Stimulated activated CD4-positive, alpha-beta T cell treated with anti-CD3 and anti-CD28 coated beads, Interleukin-1b, Interleukin-23, amount 100 ng/mL, for 48 hours (primary cell): ENCODE results near the gene CTDNEP1.
A peak's percentile ranks its signal among the peaks of the same experiment; 100 is the strongest.

ENCODE experiments used
- DNase-seq: peaks from one replicate; pipeline ENCODE4 v3.0.0-alpha.2; 2020

The CTDNEP1 gene

GRCh38 chr17:7226721-7227710 lies 24.5 kb downstream of the CTDNEP1 start:
- DNase-seq = no peak

GRCh38 chr17:7225711-7226331 lies 25.7 kb downstream of the CTDNEP1 start:
- no peak for DNase-seq

- no peak for DNase-seq
Measured at GRCh38 chr17:7224661-7225111, 26.8 kb downstream of the CTDNEP1 start.

GRCh38 chr17:7224110-7224509 lies 27.4 kb downstream of the CTDNEP1 start:
- no peak for DNase-seq

- no peak for DNase-seq
Measured at GRCh38 chr17:7223375-7223774, 28.2 kb downstream of the CTDNEP1 start.

GRCh38 chr17:7222972-7223292 lies 28.6 kb downstream of the CTDNEP1 start:
- DNase-seq = no peak

- no peak for DNase-seq
Measured at GRCh38 chr17:7222093-7222971, 29.2 kb downstream of the CTDNEP1 start.

GRCh38 chr17:7221278-7222092 lies 30.0 kb downstream of the CTDNEP1 start:
- DNase-seq = no peak

GRCh38 chr17:7220593-7221277 lies 30.8 kb downstream of the CTDNEP1 start:
- peak; percentile 62 for DNase-seq

- peak; percentile 85 for DNase-seq
Measured at GRCh38 chr17:7219812-7220592, 31.5 kb downstream of the CTDNEP1 start, which contains the start of the genes ACADVL and DLG4. ACADVL (plus strand) TSS chr17:7219938; CDS start chr17:7219985, 47 bp downstream. DLG4 (minus strand) TSS chr17:7219836.

GRCh38 chr17:7219229-7219811 lies 32.2 kb downstream of the CTDNEP1 start:
- no peak for DNase-seq

GRCh38 chr17:7218758-7219157 lies 32.8 kb downstream of the CTDNEP1 start:
- DNase-seq = no peak

GRCh38 chr17:7218166-7218565 lies 33.4 kb downstream of the CTDNEP1 start:
- DNase-seq = no peak

GRCh38 chr17:7217113-7217987 lies 34.2 kb downstream of the CTDNEP1 start:
- peak; percentile 41 for DNase-seq

- DNase-seq = no peak
Measured at GRCh38 chr17:7216242-7217112, 35.1 kb downstream of the CTDNEP1 start.

GRCh38 chr17:7215652-7216180 lies 35.8 kb downstream of the CTDNEP1 start:
- DNase-seq = no peak

GRCh38 chr17:7215136-7215638 lies 36.3 kb downstream of the CTDNEP1 start:
- no peak for DNase-seq
